NCI-H748 (cell line): Measurements from ENCODE around the gene RRP8.

Experiments used
- DNase-seq: peaks from one replicate; lab custom pipeline; 2025; ENCODE audit not compliant: unreplicated experiment; lab: John Stamatoyannopoulos, UW

Gene RRP8

DNA sequence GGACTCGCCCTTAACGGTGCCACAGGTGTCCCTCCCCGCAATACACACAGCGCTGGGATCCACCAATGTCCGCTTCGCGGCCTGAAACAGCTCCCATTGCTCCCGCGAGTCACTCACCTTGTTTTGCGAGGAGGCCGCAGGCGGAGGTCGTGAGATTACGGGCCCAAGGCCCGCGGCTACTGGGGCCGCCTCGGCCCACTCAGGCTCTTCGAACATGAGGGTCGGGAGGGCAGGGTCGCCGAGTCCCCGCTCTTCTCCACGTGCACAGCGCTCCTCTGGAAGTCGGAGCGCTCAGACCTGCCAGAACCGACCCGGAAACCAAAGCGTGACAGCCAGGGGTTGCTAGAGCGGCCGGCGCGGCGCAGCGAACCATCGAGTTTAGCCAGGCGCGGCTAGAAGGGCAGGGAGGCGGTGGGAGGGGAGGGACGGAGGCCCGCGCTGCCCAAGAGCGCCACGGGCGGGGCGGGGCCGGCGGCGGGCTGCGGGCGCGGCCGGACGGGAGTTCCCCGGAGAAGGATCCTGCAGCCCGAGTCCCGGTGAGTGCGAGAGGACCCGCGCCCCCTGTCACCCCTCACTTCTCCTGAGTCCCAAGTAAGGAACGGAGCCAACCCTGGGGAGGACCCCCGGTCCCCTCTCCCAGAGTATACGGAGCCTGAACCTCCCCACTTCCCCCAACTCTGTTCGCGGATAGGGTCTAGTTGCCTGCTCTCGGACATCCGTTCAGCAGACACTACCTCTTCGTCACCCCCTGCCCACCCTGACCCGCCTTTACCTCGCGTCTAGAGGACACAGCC is at the start of gene RRP8, which contains the start of gene ILK:
TSS of gene RRP8 (minus strand) at position 330 of the 794 bp plus-strand sequence. CDS start at position 216, 114 bp downstream.
TSS of gene ILK (plus strand) at position 488 of the 794 bp plus-strand sequence. CDS start 498 bp downstream, outside the sequence.
- peak; percentile 87 for DNase-seq

DNA sequence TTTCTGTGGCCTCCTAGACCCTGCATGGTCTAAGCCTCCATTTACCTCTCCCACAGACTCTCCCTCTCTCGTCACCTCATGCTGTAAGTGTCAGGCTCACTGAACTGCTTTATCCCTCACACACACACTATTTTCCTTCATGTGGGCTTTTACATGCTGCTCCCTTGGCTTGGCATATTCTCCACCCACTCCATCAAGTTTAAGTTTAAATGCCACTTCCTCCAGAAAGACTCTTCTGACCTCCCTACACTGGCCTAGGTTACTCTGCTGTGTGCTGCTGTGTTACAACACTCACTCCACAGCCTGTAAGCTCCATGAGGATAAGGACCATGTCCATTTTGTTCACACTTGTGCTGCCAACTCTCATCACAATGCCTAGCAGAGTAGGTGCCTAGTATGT is 49.7 kb upstream of the RRP8 start:
- no peak for DNase-seq

DNA sequence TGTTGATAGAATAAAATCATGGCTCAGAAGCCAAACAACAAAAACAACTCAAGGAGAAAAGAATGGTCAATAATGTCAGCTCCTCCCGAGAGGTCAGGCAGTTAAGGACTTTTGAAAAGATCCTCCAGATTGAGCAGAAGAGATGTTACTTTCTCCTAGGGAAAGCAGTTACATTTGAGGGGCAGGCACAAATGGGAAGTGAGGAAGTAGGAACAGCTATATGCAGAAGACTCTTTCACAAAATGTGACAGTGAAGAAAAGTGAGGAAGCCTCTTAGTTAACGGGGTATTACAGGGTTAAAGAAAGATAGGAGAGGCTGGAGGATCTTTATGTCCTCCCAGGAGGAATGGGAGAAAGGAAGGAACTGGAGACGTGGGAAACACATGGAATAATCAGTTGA is 48.8 kb upstream of the RRP8 start:
- DNase-seq: no peak

DNA sequence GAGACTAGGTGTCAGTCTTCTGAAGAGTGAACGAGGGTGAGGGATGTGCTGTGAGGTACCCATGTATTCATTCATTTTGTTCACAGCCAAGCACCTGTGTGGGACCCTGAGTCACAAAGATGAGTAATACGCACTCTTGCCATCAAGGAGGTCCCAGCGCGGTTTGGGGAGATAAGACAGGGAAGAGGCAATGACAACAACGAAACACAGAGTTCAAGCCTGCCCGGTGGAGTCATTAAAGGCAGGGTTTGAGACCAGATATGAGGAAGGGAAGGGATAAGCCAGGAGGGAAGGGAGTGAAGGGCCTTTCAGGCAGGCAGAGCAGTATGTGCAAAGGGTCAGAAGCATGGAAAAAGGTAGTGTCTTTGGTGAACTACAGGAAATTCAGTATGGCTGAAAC is 47.6 kb upstream of the RRP8 start:
- DNase-seq: no peak

DNA sequence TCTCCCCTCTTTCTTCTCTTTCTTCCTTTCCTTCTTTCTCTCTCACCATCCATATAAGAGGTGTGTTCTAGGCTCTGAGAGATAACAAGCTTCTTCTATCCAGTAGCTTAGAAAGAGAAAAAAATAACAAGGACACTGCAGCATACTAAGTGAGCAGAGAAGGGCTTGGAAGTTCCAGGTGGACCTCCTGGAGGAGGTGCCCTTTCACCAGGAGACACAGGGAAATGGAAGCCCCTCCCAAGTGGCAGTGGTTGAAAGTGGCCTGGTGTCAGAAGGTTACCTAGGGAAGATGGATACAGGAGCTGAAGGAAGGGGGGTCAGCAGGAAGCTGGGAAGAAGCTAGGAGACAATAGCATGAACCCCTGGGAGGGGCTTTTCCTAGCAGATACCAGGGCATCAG is 46.7 kb upstream of the RRP8 start:
- no peak for DNase-seq

DNA sequence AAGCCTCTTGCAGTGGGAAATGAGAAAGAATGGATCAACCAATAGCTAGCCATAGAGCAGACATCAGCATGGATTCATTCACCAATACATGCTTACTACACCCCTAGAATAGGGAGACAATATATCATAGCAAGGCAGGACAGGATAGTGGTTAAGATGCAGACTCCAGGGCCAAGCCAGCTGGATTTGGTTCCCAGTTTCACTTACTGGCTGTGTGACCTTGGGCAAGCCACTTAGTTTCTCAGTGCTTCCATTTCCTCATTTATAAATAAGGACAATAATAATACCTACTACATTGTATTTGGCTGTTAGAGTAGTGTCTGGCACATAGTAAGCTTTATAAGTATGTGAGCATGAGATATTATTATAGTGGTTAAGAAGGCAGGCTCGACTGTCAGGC is 45.1 kb upstream of the RRP8 start:
- DNase-seq: no peak

DNA sequence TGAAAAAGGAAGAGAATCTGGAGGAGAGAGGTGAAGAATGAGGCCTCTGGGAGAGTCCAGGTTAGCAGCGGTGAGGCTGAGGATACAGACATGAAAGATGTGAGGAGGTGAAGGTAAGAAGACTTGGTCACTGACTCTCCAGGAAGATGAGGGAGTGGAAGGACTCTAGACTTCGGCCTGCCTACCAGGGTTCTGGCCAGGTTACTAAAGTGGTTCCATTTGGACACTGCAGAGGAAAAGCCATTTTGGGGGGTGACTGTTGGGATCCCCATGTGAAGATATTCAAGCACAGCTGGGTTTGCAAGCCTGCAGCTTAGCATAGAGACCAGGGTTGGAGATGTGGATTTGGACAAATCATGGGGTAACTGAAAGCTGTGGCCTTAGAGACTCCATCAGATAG is 44.4 kb upstream of the RRP8 start:
- DNase-seq: no peak

DNA sequence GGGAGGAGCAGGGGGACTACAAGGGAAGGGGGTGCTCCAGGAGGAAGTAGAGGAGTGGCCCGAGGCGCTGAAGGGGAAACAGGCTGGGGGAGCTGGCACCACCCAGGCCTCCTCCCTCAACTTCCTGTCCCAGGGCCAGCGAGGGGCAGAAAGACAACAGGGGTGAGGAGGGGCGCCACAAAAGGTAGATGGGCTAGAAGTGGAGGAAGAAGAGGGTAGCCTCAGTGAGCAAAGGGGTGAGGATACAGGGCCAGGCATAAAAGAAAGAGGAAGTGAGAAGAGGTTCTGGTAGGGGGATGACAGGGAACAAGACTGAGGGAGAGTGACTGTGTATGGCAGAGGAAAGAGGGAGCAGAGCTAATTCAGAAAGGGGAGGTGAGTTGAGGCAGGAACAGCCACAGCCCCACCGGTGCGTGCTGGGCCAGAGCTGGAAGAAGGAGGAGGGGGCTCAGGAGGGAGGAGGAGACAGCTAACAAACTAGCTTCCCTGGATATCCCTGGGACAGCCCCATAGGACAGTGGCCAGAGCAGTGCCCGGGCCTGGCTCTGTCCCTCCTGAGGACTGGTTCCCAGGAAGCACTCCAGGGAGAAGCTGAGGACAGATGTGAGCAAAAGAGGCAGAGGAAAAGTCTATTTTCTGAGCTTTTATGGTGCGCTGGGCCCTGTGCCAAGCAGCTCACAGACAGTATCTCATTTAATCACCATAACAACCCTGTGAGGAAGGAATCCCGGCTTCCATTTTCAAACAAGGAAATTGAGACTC is 43.7 kb upstream of the RRP8 start:
- DNase-seq: no peak

DNA sequence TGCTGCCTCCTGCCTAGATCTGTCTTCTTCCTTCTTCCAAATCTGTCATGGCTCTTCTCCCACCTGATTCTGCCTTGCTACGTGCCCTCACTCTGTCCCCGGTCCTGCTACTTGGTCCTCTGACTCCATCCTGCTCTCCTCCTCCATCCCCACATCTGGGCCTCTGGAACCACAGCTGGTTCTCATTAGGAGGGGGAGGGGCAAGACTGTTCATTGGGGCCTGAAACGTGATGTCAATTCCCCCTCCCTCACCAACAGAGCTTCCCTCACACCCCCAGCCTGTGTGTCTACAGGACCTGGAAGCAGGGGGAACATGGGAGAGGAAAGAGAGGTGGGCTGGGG is 43.1 kb upstream of the RRP8 start:
- DNase-seq: no peak

DNA sequence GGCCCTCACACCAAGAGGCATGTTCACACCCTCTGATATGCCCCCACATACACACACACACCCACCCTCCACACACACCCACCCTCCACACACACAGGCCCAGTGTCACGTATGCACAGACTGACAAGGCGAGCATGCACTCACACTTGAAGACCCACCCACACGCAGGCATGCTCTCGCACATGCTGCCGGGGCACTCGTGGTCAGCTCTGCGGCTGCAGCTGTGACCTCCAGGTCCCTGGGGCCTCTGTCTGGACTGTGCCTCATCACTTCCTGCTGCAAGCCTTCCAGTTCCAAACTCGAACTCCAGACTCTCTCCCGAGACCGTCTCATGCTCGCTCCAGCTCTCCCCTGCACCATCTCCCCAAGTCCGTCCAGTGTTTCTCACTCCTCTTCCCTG is 42.7 kb upstream of the RRP8 start:
- DNase-seq: no peak

DNA sequence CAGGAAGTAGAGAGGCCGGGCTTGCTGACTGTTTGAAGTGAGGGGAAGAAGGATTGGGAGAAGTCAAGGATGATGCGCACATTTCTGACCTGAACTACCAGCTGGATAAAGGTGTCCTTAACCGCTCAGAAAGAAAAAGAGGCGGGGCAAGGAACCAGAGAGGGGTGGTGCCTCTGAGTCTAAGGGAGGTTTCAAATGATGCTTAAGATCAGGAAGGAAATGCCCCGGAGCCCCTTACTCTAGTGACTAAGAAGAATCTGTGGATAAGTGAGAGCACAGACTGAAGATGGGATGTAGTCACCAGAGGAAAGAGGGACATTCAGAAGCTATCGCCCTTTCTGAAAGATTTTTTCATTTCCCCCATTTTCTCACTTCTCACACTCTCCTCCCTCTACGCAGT is 39.5 kb upstream of the RRP8 start:
- DNase-seq: no peak

DNA sequence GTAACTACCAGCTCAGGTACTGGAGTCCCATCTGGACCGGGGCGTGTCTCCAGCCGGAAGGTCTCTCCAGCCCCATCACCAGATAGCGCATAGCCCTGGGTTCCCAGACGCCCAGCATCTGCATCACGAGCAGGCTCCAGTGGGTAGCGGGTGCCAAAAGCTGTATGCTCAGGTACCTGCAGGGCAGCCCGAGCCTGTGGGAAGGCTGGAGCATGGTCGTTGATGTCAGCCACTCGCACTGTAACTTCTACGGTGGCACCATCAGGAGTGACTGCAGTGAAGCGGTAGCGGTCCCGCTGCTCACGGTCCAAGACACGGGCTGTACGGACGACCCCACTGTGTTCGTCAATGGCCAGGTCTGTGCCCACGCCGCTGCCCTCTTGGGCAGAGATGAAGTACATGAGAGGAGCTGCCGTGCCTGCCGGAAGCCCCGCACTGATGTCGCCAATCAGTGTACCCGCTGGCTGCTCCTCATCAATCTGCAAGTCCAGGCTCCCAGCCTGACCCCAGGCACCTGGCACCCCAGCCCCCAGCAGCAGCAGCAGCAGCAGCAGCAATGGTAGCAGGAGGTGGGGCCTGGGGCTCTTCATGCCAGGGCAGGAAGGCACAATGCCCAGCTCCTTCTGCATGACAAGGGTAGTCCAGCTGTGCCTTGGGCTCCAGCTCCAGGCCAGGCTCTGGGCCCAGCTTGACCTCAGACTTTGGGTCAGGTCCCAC is 37.7 kb upstream of the RRP8 start:
- DNase-seq: no peak

DNA sequence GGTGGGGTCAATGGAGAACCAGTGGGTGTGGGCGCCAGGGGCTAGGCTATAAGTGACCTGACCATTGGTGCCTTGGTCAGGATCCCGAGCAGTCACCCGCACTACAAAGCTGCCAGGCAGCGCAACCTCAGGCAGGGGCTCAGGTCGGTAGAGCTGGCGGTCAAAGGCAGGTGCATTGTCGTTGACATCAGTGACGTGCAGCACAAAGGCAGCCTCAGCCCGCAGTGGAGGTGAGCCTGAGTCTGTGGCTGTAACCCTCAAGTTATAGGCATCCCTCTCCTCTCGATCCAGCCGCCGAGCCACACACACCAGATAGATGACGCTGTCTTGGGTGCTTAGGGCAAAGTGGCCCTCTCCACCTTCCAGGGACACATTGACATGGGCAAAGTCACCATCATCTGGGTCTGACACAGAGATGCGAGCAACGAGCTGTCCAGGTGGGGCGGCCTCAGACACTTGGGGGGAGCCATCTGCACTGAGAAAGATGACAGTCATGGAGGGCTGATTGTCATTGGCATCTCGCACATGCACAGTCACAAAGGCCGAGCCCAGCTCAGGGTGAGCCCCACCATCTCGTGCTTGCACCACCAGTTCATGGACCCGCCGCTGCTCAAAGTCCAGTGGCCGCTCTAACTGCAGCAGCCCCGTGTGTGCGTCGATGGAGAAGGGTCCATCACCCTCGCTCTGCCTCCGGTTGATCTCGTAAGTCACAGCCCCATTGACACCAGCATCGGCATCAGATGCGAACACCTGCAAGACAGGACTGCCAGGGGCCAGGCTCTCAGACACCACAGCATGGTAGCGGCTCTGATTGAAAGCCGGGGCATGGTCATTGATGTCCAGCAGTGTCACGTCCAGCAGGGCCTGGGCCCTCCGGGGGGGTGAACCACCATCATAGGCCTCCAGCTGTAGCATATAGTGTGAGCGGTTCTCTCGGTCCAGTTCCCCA is 36.9 kb upstream of the RRP8 start:
- DNase-seq: no peak

DNA sequence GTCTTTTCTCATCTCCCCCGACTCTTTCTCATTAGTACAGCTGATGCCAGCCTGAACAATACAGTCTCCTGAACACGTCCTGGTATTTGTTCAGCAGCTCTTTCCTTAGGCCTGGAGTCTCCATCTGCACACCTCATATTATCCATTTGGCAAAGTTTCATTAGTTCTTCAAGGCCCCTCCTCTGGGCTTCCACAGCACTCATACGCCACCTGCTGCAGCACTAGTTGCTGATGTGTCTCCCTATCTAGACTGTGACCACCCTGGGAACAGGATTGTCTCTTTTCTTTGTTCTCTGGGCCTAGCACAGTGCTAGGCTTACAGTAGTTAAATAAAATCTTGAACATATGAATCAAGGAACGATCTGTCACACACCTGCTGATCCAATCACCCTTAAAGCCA is 35.0 kb upstream of the RRP8 start:
- no peak for DNase-seq

DNA sequence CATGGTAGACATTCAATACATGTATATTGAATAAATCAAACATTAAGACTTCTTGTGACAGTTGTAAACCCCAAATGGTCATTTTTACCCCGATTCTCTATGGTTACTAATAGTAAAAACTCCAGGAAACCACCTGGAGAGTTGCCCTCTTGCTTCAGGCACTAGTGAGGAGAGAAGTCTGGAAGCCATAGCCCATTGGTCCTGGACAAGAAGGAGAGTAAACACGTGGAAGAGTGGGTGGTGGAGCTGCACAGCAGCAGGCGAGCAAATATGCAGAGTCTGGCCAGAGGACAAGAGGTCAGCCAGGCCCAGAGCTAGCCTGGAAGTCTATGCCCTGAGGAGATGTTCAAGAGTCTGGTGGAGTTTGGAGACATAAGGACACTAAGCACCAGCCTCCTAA is 34.5 kb upstream of the RRP8 start:
- DNase-seq: no peak

DNA sequence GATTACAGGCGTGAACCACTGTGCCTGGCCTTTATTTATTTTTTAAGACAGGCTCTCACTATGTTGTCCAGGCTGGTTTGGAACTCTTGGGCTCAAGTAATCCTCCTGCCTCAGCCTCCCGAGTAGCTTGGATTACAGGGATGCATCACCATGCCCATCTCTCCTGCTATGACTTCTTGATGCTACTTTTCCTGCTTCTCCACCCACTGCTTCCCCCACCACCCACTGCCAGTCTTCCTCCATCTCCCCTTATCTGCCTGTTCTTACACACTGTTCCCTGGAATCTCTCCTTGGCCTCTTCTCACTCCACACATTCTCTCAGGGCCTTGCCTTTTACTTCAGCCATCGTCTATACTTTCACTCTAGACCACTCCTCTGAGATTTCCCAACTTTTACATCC is 33.1 kb upstream of the RRP8 start:
- no peak for DNase-seq

DNA sequence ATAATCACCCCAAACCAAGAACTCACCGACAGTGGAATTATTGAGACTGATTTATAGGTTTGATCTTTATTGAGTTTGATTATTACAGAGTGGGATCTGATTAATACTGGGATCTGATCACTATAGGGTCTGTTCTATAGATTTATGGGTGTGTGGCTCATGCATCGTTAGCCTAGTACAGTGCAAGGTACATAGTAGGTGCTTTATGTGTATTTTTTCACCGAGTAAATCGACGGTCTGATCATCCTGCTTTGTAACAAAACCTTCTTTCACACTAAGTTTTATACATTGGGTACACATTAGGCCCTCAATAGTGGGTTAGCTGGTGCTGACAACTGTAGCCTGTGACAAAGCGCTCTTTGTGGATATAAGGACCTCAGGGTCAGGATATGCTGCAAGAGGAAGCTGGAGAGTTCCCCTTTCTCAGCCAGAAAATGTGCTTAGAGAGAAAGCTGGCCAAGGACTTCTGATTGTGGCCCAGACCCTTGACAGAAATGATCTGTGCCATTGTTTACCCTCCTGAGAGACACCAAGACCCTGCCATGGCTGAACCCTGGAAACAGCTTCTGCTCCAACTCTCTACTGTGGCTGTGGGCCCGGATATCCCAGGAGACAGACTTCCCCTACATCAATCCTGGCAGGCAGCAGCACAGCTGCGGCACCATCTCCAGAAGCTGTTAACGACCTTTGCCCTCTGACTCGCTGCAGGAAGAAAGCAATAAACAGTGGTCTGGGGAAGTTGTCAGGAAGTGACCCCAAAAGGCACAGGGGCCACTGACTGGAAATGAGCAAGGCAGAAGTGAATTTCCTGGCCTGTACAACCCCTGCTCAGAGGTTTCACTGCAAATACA is 31.9 kb upstream of the RRP8 start:
- no peak for DNase-seq

DNA sequence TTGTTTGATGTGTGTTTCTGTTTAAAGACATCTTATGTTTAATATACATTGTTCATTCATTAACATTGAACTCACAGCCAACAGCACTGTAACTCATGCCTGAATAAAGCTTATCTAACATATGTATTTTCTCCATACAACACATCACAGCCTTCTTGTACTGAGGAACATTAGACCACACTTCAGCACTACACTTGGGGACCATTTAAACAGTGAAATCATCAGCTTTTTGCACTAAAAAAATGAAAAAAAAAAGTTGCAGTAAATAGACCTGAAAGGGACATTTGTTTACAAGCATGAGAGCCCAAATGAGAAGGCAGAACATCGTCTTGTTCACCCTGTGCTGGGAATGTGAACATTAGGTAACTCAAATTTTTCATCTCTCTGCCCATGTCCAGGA is 31.1 kb upstream of the RRP8 start:
- no peak for DNase-seq

DNA sequence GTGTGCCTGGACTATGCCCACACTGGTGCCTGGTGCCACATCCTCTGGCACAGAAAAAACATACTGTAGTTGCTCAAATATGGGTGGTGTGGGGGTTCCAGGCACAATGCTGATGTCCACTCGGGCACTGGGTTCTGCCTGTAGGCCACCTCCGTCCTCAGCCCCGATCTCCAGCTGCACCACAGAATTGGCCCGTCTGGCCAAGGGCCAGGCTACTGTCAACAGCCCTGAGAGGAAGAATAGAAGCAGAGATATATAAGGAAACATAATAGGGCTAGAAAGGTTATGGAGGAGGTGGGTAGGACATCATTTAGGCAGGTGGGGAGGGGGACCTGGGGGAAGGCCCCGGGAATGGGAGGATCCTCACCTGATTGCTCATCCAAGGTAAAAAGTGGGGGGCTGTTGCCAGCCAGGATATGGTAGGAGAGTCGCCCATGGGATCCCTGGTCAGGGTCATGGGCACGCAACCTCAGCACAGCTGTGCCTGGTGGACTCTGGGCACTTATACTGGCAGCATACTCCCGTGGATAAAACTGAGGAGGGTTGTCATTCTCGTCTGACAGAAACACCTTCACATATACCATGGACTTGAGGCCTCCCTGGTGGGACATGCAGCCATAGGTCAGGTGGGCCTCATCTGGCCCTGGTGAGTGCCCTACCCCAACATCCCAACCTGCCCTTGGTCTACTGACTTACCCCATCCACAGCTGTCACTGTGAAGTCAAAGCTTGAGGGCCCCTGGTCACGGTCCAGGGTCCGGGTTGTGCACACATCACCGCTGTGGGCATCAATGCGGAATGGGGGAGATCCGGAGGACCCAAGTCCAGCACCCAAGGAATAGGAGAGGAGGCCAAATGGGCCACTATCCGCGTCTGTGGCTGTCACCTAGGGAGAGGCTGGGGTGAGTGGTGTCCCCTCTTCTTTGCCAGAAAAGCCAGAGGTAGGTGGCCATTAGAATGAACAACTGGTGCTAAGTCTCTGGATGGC is 30.3 kb upstream of the RRP8 start:
- DNase-seq: no peak
